GM21526 (cell line): ENCODE measurements around the gene OSM.

ENCODE experiments used
- ATAC-seq: cut with Tn5 transposase; IDR thresholded peaks from one replicate; pipeline ENCODE4 v1.9.1; 2021; ENCODE audit warnings: moderate library complexity; ENCODE audit not compliant: unreplicated experiment, low FRiP score

Gene OSM

DNA sequence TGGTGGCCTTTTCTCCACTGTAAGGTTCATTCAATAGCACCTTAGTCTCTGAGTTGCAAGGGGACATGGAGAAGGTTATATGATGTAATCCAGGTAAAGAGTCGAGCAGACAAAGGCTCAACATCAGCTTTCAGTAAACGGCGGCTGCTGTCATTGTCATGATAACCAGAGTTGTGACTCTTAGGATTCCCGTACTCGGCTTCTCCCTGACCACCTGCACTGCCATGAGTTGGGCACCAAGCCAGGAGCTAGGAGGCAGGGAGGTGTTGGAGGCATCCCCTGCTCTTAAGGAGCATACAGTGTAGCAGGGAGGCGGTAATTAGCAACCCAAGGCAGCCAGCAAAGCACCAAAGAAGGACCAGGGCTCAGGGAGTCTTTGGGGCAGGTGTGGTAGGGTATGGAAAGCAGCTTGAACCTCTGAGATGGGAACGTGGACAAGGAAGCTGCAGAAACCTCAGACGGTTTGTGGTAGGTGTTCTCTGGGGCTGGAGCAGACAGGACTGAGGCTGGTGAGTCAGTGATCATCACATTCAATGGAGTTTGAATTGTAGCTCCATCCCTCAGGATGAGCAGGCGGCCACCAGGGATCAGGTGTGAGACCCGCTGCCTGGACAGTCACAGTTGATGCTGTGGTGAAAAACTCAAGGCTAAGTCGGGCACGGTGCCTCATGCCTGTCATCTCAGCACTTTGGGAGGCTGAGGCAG, 51.8 kb downstream of the OSM start:
- no peak for ATAC-seq

DNA sequence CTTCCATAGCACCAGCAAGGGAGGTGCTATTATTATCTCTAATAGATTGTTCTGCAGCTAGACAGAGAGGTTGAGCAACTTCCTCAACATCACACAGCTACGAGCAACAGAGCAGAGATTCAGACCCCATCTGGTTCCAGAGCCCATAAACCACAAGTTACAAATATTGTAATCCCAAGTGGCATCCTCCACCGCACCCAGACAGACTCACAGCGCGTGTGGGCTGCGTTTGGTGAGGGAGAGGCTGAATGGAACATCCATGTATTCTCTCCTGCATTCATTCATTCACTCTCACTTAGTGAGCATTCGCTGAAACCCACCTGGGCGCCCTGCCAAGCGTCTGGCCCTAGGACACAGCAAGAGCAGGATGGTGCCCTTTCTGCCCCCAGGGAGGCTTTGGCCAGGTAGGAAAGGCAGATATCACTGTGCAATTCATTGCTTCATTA, 53.6 kb downstream of the OSM start:
- ATAC-seq = no peak
